ENCODE data around the gene FAF1.

Gene FAF1

GRCh38 chr1:50415235-50416149 is 544.6 kb downstream of the FAF1 start:
- DNase-seq (ENCODE audit: low spot score), result no peak

GRCh38 chr1:50414853-50415234 is 545.2 kb downstream of the FAF1 start:
- DNase-seq (ENCODE audit: low spot score), result no peak

- DNase-seq (ENCODE audit: low spot score), result no peak
These were observed 547.1 kb downstream of the FAF1 start for GRCh38 chr1:50412813-50413476.

GRCh38 chr1:50405814-50406213 is 554.3 kb downstream of the FAF1 start:
- no peak for DNase-seq (ENCODE audit: low spot score)

GRCh38 chr1:50393522-50394120 is 566.4 kb downstream of the FAF1 start:
- DNase-seq (ENCODE audit: low spot score), result no peak

Data from cerebellar cortex (tissue), 1 donor.